OCI-LY3 (cell line): ENCODE data around the gene PDIA5.

ENCODE experiments used
- H2AFZ ChIP-seq: fragments of 200-600, 300-600 bp; shearing (Covaris generic); 2 replicates; pipeline ENCODE4 v1.6.0; 2014; ENCODE audit warnings: antibody characterized with exemption, low read depth, low read length
- H3K27ac ChIP-seq: fragments of 200-600, 300-600 bp; sonication (generic); 2 replicates; pipeline ENCODE4 v1.5.1; 2014; ENCODE audit warnings: mild to moderate bottlenecking, low read length, moderate library complexity, mixed read lengths
- H3K27me3 ChIP-seq: fragments of 200-600, 300-600 bp; sonication (generic); 2 replicates; pipeline ENCODE4 v1.6.1; 2014; ENCODE audit warnings: low read depth, low read length, mixed read lengths
- H3K36me3 ChIP-seq: fragments of 200-600, 300-600 bp; sonication (generic); replicated peaks from 2 replicates; pipeline ENCODE3; 2014; ENCODE audit warnings: low read depth, low read length, mixed read lengths
- H3K4me1 ChIP-seq: fragments of 300-600, 200-600 bp; sonication (generic); 2 replicates; pipeline ENCODE4 v1.6.1; 2014; ENCODE audit warnings: low read length, mixed read lengths
- H3K4me2 ChIP-seq: fragments of 200-600, 300-600 bp; sonication (generic); 2 replicates; pipeline ENCODE4 v1.6.1; 2014; ENCODE audit warnings: low read length, mixed read lengths
- H3K4me3 ChIP-seq: fragments of 300-600, 200-600 bp; sonication (generic); 2 replicates; pipeline ENCODE4 v1.5.1; 2014; ENCODE audit warnings: antibody characterized with exemption, mild to moderate bottlenecking, low read length, moderate library complexity
- H3K79me2 ChIP-seq: fragments of 300-600, 200-600 bp; shearing (Covaris generic); 2 replicates; pipeline ENCODE4 v1.6.1; 2014; ENCODE audit warnings: mild to moderate bottlenecking, low read length, mixed read lengths
- H3K9ac ChIP-seq: fragments of 300-600, 200-600 bp; shearing (Covaris generic); 2 replicates; pipeline ENCODE4 v1.6.0; 2014; ENCODE audit warnings: mild to moderate bottlenecking, low read length, moderate library complexity
- H3K9me3 ChIP-seq: fragments of 200-600, 300-600 bp; shearing (Covaris generic); 2 replicates; pipeline ENCODE4 v1.6.1; 2014; ENCODE audit warnings: low read length, mixed read lengths; ENCODE audit not compliant: insufficient read depth
- H4K20me1 ChIP-seq: fragments of 200-600, 300-600 bp; sonication (generic); 2 replicates; pipeline ENCODE4 v1.6.1; 2016; ENCODE audit warnings: low read length, mixed read lengths; ENCODE audit not compliant: insufficient read depth
- EZH2phosphoT487 ChIP-seq: fragments of 200-600 bp; shearing (Covaris generic); IDR thresholded peaks from 2 replicates; pipeline ENCODE4 v1.6.1; 2018; ENCODE audit warnings: antibody characterized with exemption, mixed run types, low read depth
- TF ChIP-seq, protein P1 (sequence below): fragments of 200-600, 300-600 bp; sonication (generic); IDR thresholded peaks from 2 replicates; pipeline ENCODE4 v1.5.1; 2014; ENCODE audit warnings: antibody characterized with exemption, low read length, low read depth

The PDIA5 gene

GRCh38 chr3:123072564-123072963 is 5.7 kb downstream of the PDIA5 start:
- Histone ChIP-seq H3K4me1 (peaks cover 10% of the 10 kb centered on the region), H3K27me3 (no peaks in the 10 kb centered on the region), H3K36me3 (no peaks in the 10 kb centered on the region), H3K79me2 (peaks cover 99% of the 10 kb centered on the region), H3K4me3 (no peak overlapping the region), H3K9ac (no peak overlapping the region), H4K20me1 (peaks cover 77% of the 10 kb centered on the region), H2AFZ (no peak overlapping the region), H3K9me3 (no peaks in the 10 kb centered on the region), H3K27ac (no peak overlapping the region), H3K4me2 (no peak overlapping the region)
- no peak for TF ChIP-seq EZH2phosphoT487
- TF ChIP-seq, protein P1, sequence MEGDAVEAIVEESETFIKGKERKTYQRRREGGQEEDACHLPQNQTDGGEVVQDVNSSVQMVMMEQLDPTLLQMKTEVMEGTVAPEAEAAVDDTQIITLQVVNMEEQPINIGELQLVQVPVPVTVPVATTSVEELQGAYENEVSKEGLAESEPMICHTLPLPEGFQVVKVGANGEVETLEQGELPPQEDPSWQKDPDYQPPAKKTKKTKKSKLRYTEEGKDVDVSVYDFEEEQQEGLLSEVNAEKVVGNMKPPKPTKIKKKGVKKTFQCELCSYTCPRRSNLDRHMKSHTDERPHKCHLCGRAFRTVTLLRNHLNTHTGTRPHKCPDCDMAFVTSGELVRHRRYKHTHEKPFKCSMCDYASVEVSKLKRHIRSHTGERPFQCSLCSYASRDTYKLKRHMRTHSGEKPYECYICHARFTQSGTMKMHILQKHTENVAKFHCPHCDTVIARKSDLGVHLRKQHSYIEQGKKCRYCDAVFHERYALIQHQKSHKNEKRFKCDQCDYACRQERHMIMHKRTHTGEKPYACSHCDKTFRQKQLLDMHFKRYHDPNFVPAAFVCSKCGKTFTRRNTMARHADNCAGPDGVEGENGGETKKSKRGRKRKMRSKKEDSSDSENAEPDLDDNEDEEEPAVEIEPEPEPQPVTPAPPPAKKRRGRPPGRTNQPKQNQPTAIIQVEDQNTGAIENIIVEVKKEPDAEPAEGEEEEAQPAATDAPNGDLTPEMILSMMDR: no peak

GRCh38 chr3:123075359-123075758 is 8.5 kb downstream of the PDIA5 start:
- Histone ChIP-seq H2AFZ (no peak overlapping the region), H4K20me1 (peaks cover 74% of the 10 kb centered on the region), H3K27ac (no peak overlapping the region), H3K4me3 (no peak overlapping the region), H3K27me3 (no peaks in the 10 kb centered on the region), H3K9ac (no peak overlapping the region), H3K79me2 (peaks cover 95% of the 10 kb centered on the region), H3K9me3 (no peaks in the 10 kb centered on the region), H3K4me1 (no peaks in the 10 kb centered on the region), H3K36me3 (no peaks in the 10 kb centered on the region), H3K4me2 (no peak overlapping the region)
- TF ChIP-seq EZH2phosphoT487: no peak
- TF ChIP-seq, protein P1: no peak

GRCh38 chr3:123076112-123076495 is 9.3 kb downstream of the PDIA5 start:
- H3K4me1 ChIP-seq: no peaks in the 10 kb centered on the region
- TF ChIP-seq, protein P1: no peak
- TF ChIP-seq EZH2phosphoT487: no peak
- H3K27ac ChIP-seq: no peak overlapping the region
- no peaks in the 10 kb centered on the region for H3K36me3 ChIP-seq
- H3K4me2 ChIP-seq: no peak overlapping the region
- peaks cover 96% of the 10 kb centered on the region for H3K79me2 ChIP-seq
- no peaks in the 10 kb centered on the region for H3K9me3 ChIP-seq
- H3K27me3 ChIP-seq: no peaks in the 10 kb centered on the region
- H2AFZ ChIP-seq: no peak overlapping the region
- H4K20me1 ChIP-seq: peaks cover 76% of the 10 kb centered on the region
- H3K9ac ChIP-seq: no peak overlapping the region
- H3K4me3 ChIP-seq: no peak overlapping the region

DNA sequence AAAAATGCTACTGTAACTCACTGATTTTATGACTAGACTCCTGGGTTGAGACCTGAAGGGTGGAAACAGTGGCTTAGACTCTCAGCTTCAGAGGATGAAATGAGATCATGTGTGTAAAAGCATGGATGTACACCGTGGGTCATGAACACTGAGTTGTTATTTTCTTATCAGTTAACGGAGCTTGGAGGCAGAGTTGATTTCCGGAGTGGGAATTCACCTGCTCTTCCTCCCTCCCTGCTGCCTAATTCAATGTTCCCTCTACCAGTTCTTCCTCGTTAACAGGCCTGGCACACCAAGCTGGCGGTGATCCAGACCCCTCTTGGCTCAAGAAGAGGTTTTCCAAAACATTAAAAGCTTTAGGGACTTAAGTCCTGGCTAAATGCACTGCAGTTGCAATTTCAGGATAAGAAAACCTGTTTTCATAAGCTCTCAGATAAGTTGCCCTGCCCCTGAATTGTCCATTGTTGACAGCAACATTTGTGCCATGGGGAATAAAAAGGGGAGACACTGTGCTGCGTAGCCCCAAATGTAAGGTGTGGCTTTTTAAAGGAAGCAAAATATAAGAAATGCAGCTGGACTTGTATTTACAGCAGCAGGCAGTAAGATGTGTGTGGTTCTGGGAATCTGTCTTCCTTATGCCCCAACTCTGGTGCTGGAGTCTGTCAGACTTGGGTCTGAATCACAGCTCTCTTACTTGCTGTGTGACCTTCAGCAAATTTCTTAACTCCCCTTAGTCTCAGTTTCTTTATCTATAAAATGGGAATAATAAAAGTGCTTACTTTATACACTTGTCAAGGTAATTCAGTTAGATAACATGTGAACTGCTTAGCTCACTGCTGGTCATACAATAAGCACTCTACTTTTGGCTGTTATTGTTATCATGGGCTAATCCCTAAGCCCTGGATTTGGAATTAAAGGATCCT is 9.9 kb downstream of the PDIA5 start:
- Histone ChIP-seq H3K36me3 (no peaks in the 10 kb centered on the region), H3K9me3 (no peaks in the 10 kb centered on the region), H3K79me2 (peaks cover 96% of the 10 kb centered on the region), H4K20me1 (peaks cover 76% of the 10 kb centered on the region), H2AFZ (no peak overlapping the region), H3K4me2 (no peak overlapping the region), H3K27me3 (no peaks in the 10 kb centered on the region), H3K9ac (no peak overlapping the region), H3K4me3 (no peak overlapping the region), H3K4me1 (no peaks in the 10 kb centered on the region), H3K27ac (no peak overlapping the region)
- no peak for TF ChIP-seq EZH2phosphoT487
- TF ChIP-seq, protein P1: no peak
